GM19351 (cell line): ENCODE results near the gene CASQ2.

Source experiments
- ATAC-seq: cut with Tn5 transposase; IDR thresholded peaks from one replicate; pipeline ENCODE4 v1.9.1; 2021; ENCODE audit warnings: mild to moderate bottlenecking, moderate library complexity; ENCODE audit not compliant: unreplicated experiment

Gene CASQ2

DNA sequence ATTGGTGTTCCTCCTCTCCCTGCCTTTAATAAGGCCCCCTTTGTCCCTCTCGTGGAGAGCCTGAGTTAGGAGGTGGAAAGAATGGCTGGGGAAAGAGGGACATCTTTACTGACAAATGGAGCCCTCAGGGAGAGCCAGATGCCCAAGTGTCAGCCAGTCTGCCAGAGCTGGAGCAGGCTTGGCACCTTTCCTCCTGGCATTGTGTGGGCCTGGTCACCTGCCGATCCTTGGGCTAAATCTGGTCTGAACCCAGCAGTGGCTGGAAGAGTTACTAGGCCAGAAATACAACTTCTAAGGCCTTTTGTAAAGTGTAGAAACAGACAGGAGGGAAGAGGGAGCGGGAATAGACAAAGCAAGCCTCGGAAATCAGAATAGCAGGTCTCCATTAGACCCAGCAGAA lies 101.8 kb downstream of the CASQ2 start:
- no peak for ATAC-seq

DNA sequence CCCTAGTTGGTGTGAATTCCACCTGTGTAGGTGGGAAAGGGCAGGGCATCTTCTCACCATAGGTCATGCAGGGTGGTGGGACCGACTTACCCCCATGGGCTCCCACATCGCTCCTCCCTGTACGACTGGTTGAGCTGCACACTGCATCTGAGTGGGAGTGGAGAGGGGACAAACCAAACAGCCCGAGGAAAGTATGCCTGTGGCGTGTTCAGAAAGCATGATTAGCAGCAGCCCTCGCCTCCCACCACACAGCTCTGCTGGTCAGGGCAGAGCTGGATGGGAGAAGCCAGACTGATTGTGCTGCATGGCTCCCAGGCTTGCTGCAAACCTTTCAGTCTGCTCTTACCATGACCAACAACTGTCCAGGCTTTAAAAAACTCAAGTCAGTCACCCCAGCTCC lies 102.3 kb downstream of the CASQ2 start:
- no peak for ATAC-seq

DNA sequence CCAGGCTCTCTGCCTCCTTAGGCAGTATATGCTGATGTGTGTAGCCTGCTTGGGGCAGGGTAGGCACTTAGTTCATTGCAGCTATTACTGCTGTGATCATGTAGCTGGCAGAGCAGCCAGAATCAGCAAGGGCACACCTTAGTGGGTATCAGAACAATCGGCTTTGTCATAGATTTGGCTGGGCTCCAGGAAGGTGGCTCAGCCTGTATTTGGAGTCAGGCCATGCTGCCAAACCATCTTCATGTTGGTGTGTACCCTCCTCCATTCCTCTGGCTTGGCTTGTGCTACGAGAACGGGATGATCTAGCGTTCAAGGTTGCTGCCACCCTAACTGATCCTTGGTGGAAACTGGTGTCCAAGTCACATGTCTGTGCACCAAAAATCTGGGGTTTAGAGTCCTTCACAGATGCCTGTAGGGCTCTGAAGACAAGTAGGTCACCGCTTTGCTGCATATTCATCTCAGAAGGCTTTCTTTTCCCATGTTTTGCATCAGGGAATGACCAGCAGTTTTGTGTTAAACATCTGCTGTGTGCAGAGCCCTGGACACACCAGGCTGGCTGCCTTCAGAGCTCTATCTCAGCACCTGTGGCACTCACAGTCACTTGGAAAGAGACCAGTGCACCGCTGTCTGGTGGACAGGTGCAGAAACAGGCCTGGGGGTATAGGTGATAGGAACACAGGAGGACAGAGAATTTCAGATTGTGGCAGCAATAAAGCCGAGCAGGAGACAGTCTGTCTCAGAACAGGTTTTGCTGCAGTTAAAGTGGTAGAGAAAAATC lies 103.0 kb downstream of the CASQ2 start:
- no peak for ATAC-seq

DNA sequence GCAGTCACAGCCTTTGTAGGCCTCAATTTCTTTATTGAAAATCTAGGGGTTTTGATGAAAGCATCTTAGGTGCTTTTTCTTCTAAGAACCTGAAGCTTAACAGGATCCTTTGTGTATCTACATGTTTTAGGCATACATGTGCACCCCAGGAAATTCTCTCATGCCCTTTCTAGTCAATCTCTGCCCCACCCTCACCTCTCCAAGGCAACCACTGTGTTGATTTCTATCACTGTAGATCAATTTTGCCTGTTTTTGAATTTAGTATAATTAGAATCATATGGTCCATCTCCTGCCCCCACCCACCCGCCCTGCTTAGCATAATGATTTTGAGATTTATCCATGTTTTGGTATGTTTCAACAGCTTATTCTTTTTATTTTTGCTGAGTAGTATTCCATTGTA lies 107.4 kb downstream of the CASQ2 start:
- ATAC-seq, result no peak

DNA sequence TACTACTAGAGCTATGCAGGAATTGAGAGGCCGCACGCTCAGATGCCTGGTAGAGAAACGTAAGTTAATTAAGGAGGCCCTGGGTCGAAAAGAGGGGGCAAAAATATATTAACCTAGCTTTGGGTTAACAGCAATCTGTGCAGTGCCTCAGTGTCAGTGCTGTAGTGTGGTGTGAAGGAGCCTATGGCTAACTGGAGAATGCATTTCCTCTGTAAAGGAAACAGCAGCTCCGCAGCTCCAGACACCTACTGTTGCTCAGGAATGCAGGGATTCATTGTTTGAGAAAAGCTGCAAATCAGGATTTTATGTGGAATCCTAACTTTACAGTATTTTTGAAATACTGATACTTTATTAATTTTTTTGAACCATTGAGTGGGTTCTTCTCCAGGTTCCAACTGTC lies 108.4 kb downstream of the CASQ2 start:
- ATAC-seq, result no peak

GRCh38 chr1:115658646-115659045 lies 109.9 kb downstream of the CASQ2 start:
- ATAC-seq, result no peak

- no peak for ATAC-seq
Observed at GRCh38 chr1:115656461-115657077, 111.9 kb downstream of the CASQ2 start.

DNA sequence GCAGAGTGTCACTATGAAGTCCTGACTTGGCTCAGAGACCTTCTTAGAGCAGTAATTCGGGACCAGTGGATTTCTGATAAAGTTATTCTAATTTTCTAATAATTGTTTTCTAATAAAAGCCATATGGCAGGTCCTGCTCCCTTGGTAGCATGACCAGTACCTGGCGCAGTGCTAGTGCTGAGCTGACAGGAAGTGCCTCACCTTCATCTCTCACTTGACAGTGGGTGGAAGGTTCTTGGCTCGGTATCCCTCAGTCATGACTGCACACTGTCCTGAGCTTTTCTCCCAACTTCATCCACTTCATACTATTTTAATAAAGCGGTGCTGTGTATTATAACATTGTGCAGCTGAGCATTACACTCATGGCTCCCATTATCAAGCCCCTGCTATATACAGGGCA lies 112.6 kb downstream of the CASQ2 start:
- no peak for ATAC-seq

- ATAC-seq, result no peak
Observed at GRCh38 chr1:115655306-115655663, 113.2 kb downstream of the CASQ2 start.

DNA sequence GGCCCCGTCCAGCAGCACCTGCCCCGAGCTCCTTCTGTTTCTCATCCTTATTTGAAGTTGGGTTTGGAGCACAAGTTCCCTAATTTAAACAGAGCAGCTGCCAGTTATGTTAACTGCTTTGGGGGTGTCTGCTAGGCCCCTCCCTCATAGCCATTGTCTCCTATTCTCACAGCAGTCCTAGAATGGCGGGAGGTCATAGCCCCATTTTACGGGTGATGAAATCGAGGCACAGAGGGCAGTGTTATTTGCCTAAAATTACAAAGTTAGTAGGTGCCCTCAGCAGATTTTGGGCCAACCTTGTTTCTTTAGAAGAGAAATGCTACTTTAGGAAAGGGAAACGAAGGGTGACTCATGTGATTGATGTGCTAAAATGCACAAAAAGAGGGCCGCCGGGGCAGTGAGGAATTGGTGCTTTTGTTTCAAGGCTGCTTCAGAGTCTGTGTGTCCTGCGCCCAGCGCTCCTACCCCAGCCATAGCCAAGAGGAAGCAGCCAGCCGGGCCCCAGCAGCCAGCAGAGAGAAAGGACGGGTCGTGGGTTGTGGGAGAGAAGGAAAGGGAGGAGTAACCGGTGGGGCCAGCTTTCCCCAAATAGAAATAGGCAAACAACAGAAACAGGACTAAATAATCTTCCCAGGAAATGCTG lies 113.7 kb downstream of the CASQ2 start:
- ATAC-seq, result no peak

GRCh38 chr1:115654125-115654524 lies 114.4 kb downstream of the CASQ2 start:
- no peak for ATAC-seq

DNA sequence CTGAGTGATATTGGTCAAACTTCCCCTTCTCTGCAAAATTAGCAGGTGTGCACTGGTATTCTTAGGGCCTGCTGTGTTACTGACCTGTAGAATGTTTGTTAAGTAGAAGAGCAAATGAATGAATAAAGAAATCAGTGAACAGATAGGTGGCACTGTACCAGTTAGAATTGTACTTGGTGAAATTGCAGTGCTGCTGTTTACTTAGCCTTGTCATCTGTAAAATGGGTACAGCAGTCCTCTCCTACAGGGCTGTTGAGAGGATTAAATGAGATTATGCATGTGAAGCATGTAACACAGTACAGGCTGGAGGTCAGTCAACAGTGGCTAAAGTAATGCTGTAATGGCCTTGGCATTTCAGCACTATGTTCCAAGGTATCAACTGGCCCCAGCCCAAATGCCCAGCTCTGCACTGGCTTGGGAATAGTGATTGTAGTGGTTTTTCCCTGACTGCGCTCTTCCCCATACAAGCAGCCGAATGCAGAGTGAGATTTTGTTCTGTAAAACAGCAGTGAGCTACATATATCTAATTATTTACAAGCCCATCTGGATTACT lies 116.2 kb downstream of the CASQ2 start:
- no peak for ATAC-seq

DNA sequence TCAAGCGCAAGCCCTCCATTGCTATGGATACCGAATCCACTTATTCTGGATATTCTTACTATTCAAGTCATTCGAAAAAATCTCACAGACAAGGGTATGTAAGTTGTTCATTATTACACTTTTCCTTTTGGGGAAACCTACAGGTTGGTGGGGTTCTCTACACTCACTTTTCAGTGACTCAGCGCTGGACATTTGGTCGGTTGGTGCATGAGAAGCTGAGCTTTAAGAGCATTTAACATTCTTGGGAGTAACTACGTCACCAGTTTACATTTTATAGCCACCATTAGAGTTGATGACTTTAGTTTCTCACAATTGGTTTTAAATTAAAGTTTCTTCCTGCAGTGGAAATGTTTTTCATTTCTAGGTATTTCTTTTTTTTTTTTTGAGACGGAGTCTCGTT lies 117.1 kb downstream of the CASQ2 start:
- no peak for ATAC-seq

DNA sequence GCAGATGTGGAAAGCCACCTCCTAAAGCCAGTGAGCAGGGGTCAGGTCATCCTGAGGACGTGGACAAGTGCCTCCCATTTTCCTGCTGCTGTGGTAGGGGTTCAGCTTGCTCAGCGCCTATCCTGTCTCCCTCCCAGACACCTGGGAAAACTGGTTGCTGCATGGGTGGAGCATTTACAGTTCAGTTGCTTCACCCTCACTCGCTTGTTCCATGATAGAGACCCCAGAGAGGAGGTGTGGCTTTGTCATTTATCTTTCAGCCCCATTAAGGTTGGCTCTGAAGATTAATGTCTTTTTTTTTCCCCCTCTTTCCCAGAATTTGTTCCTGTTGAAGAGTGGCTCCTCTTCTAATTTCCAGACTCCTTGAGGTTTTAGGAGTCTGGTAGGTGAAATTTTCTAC lies 117.6 kb downstream of the CASQ2 start:
- no peak for ATAC-seq
